HG02981 (cell line): ENCODE measurements around the gene STX11.
"Not testable (repeated sequence)": the region's sequence is repeated elsewhere in the genome, so short reads cannot be mapped to it uniquely, and the experiment has no call there.

Experiments used
- ATAC-seq: cut with Tn5 transposase; IDR thresholded peaks from one replicate; pipeline ENCODE4 v1.9.1; 2021; ENCODE audit warnings: mild to moderate bottlenecking, moderate library complexity; ENCODE audit not compliant: unreplicated experiment

STX11 gene

GRCh38 chr6:144171406-144171805 lies 21.1 kb downstream of the STX11 start:
- ATAC-seq: no peak

DNA sequence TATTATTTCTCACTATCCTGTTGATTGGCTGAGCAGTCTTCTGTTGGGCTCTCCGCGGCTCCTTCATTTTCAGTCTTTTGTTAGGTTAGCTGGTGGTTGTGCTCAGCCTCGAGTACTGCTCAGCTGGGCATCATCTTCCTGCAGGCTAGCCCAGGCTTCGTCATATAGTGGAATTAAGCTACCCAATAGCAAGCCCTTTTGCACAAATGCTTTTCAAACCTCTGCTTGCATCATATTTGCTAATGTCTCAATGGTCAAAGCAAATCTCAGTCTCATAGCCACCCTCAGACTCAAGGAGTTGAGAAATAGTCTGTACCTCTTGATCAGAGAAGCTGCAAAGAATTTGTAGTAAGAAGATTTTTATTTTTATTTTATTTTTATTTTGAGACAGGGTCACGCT lies 23.7 kb downstream of the STX11 start:
- no peak for ATAC-seq

GRCh38 chr6:144176043-144176442 lies 25.7 kb downstream of the STX11 start:
- ATAC-seq: no peak

DNA sequence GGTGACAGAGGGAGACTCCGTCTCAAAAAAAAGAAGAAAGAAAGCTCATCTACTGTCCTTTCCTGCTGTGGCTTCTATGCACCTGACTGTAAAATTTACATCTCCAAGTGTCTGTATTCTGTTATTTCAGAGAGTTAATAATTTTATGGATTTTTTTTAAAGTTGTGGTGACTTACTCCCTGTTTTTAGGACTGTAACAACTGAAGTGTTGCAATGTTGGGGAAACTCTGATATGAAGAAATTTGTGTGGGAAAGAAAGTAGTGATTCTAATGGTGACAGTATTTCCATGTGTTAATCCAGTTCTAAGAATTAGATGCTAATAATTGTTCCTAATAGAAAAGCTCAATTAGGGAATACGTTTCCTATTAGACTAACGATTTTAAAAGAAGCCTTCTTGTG lies 27.4 kb downstream of the STX11 start:
- no peak for ATAC-seq

DNA sequence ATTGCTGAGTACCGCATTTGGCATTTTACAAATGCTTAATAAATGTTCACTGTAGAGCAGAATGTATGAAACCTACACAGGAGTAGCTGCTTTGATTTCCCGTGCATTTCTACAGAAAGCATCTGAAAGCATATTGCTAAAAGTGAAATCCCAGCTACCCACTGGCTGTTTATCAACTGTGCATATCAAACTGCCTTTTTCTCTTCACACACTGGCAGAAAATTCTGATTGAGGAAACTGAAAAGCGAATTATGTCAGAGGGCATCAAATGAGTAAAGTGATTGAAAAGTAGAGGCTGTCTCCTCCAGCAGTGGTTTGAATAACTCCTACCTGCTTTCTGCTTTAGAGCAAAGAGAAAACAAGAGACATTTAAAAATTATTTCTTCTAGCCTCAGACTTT lies 28.0 kb downstream of the STX11 start:
- no peak for ATAC-seq

DNA sequence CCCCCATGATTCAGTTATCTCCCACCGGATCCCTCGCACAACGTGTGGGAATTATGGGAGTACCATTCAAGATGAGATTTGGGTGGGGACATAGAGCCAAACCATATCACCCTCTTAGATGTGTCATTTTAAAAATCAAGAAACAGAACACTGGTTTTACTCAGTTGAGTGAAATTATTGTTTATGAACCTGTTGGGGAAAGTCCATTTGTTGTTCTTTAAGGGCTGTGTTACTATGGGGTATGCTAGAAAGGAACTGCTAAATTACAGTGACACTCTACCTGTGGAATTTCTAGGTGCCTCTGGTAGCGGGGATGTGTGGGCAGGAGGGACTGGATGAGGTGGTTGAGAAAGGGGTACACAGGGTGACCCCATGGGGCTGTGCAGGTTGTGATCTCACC lies 28.9 kb downstream of the STX11 start:
- ATAC-seq: no peak

GRCh38 chr6:144179828-144180227 lies 29.5 kb downstream of the STX11 start:
- no peak for ATAC-seq

DNA sequence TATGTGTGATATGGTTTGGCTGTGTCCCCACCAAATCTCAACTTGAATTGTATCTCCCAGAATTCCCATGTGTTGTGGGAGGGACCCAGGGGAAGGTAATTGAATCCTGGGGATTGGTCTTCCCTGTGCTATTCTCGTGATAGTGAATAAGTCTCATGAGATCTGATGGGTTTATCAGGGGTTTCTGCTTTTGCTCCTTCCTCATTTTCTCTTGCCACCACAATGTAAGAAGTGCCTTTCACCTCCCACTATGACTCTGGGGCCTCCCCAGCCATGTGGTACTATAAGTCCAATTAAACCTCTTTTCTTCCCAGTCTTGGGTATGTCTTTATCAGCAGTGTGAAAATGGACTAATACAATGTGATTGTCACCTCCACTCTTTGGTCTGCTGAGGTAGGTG lies 30.0 kb downstream of the STX11 start:
- ATAC-seq: not testable (repeated sequence)

GRCh38 chr6:144181639-144182038 lies 31.3 kb downstream of the STX11 start:
- no peak for ATAC-seq

GRCh38 chr6:144184186-144184585 lies 33.9 kb downstream of the STX11 start:
- ATAC-seq: not testable (repeated sequence)

- no peak for ATAC-seq
Observed at GRCh38 chr6:144185133-144185836, 35.0 kb downstream of the STX11 start.

DNA sequence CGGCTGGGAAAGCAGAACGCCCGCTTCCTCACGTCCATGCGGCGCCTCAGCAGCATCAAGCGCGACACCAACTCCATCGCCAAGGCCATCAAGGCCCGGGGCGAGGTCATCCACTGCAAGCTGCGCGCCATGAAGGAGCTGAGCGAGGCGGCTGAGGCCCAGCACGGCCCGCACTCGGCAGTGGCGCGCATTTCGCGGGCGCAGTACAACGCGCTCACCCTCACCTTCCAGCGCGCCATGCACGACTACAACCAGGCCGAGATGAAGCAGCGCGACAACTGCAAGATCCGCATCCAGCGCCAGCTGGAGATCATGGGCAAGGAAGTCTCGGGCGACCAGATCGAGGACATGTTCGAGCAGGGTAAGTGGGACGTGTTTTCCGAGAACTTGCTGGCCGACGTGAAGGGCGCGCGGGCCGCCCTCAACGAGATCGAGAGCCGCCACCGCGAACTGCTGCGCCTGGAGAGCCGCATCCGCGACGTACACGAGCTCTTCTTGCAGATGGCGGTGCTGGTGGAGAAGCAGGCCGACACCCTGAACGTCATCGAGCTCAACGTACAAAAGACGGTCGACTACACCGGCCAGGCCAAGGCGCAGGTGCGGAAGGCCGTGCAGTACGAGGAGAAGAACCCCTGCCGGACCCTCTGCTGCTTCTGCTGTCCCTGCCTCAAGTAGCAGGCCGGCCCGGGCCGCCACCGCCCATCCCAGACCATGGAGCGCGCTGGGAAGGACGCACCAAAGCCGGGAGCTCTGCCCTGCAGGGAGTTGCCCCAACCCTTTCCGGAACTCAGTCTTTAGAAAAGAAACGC lies 36.7 kb downstream of the STX11 start:
- ATAC-seq: no peak

GRCh38 chr6:144189351-144189750 lies 39.0 kb downstream of the STX11 start:
- no peak for ATAC-seq

DNA sequence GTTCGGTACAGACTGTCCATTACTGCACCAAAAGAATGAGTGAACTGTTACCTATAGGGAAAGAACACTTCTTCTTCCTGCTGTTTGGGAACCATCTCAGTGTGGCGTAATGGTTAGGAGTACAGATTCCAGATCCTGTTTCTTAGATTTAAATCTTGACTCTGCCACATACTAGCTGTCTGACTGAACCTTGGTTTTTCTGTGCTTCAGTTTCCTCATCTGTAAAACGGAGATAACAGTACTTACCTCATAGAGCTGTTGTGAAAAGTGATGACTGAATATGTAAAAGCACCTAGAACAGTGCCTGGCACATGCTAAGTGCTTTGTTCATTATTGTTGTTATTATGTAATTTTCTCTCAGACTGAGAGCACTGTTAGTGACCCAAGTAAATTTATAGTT lies 39.8 kb downstream of the STX11 start:
- ATAC-seq: no peak

DNA sequence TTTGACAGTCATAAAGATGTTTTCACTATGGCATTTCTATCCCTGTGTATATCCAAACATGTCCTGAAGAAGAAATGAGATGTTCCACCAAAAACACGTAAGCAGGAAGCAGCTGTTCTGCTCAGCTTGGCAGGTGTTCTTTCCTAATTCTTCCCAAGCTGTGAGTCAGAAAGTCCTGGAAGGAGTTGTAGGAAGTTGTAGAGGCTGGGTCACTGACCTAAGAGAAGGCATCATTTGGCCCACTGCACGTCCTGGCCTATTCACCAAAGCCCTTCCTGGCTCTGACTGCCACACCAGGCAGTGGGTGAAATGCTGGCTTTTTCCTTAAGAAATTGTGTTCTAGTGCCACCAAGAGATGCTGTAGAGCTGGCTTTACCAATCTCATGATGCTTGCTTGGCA lies 40.3 kb downstream of the STX11 start:
- ATAC-seq: no peak

DNA sequence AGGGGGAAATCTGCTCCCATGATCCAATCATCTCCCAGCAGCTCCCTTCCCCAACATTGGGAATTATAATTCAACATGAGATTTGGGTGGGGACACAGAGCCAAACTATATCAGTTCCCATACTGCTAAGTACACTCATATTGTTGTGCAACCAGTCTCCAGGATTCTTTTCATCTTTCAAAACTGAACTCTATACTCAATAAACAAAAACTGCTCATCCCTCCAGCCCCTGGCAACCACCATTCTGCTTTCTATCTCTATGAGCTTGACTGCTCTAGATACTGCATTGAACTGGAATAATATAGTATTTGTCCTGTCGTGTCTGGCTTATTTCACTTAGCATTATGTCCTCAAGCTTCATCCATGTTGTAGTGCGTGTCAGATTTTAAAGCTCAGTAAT lies 42.9 kb downstream of the STX11 start:
- ATAC-seq: no peak

DNA sequence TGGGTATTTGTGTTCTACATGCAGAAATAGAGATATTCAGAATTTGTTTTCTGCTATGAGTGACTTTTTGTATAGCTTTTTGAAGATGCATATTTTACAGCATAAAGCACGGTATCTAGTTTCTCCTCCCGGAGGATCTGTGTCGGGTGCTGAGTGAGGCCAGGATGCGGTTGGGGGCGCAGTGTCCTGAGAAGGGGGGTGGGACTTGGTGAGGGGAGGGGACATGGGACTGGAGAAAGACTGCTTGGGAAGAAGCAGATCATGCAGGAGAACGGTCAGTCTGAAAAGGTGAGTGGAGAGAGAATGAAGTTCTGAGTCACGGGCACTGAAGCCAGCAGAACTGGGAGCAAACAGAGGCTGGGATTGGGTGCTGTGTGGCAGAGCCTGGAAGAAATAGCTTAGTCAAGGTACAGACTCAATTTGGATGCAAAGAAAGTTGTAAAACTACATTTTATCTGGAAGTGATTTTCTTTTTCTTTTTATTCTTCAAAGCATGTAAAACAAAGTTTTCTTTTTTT lies 44.0 kb downstream of the STX11 start:
- no peak for ATAC-seq

DNA sequence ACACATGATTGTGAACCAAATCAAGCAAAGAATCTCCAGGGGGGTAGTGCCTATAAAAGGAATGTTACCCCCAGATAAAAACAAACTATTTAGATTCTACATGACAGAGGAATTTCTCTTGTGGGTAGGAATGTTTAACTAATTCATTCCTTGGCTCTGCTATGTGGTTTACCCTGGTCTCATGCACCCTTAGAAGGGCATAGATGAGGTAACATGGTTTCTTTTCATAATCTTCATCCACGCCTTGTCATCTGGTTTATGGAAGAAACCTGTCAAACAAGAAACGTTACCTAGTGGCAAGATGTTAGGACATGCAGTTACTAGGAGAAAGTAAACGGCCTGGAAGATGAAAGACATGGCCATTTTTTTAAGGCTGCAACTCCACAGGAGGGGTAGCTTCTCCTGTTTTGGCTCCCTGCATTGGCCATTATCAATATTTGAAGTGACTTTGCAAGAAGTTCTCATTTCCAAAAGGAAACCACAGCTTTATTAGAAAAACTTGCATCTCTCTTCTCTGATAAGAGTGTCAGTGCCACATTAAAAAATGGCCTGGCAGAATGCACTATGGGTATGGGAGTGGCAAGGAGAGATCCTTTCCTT lies 45.5 kb downstream of the STX11 start:
- no peak for ATAC-seq

GRCh38 chr6:144197919-144198318 lies 47.6 kb downstream of the STX11 start:
- ATAC-seq: no peak

- ATAC-seq: no peak
Observed at GRCh38 chr6:144202879-144203468, 52.7 kb downstream of the STX11 start.

GRCh38 chr6:144211160-144211559 lies 60.8 kb downstream of the STX11 start:
- no peak for ATAC-seq
